Activated naive CD4-positive, alpha-beta T cell treated with anti-CD3 and anti-CD28 coated beads for 36 hours (primary cell): ENCODE results near the gene SORBS1. TPM values are rescaled to one million over a fixed set of nuclear protein-coding genes. Genes with fewer than 3 reads are reported as not detected.

Source experiments
- CTCF ChIA-PET: fragments of 350-600 bp; sonication (Branson Sonifier 250); formaldehyde crosslinking; loops from one replicate; lab custom pipeline; 2021; ENCODE audit warnings: antibody characterized with exemption; lab: Charles Lee
- DNase-seq: peaks from one replicate; pipeline ENCODE4 v3.0.0-alpha.2; 2020
- H3K27ac Mint-ChIP-seq: one replicate; pipeline ENCODE4 v1.8.0; 2021; ENCODE audit warnings: mild to moderate bottlenecking, mixed read lengths
- H3K27me3 Mint-ChIP-seq: one replicate; pipeline ENCODE4 v1.8.0; 2021; ENCODE audit warnings: low read depth, mixed read lengths
- H3K36me3 Mint-ChIP-seq: one replicate; pipeline ENCODE4 v1.8.0; 2021; ENCODE audit warnings: low read depth, mixed read lengths
- H3K4me1 Mint-ChIP-seq: one replicate; pipeline ENCODE4 v1.8.0; 2021; ENCODE audit warnings: low read depth, mixed read lengths
- H3K4me3 Mint-ChIP-seq: one replicate; pipeline ENCODE4 v1.8.0; 2021; ENCODE audit warnings: mild to moderate bottlenecking, moderate library complexity, mixed read lengths
- H3K9me3 Mint-ChIP-seq: one replicate; pipeline ENCODE4 v1.8.0; 2021; ENCODE audit warnings: mixed read lengths
- intact Hi-C: fragments of 100-400 bp; cut with micrococcal nuclease; formaldehyde crosslinking; loops from one replicate; pipeline ENCODE4 v1.15.1; 2023
- total RNA-seq, 2 experiments: library from RNA; stranded (reverse); gene quantifications; one replicate each; pipeline ENCODE4 v1.2.3, GENCODE V29; 2021

SORBS1 gene
- total RNA-seq, 2 experiments from 2014 or later: 0.77 to 0.93 TPM

- peaks cover 2% of the 10 kb centered on the region for H3K36me3 Mint-ChIP-seq
- intact Hi-C loops: no loop called here
- CTCF ChIA-PET: interaction anchor here (1.2 to 2.1 kb wide), 2 partner anchors 26 to 203 kb away, joined by 4 to 13 read pairs; no protein-coding TSS in a partner anchor
Observed at GRCh38 chr10:95400787-95401186, 160.4 kb downstream of the SORBS1 start.

DNA sequence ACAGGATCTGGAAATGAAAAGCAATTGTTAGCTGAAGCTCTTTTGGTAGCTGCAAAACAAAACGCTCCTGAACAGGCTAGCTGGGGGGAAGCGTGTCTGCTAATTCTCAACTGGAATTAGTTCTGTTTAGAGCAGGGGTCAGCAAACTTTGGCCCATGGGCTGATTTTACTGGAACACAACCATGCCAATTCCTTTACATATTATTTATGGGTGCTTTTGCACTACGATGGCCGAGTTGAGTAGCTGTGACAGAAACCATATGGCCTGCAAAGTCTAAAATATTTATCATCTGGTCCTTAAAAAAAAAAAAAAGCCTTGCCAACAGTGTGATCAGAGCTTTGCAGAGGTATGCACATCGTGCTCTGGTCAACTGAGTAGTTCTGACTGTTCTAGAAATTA lies 162.0 kb downstream of the SORBS1 start:
- H3K4me1 Mint-ChIP-seq: no peaks in the 10 kb centered on the region
- no peak overlapping the region for H3K27ac Mint-ChIP-seq
- intact Hi-C loops: no loop called here
- no peaks in the 10 kb centered on the region for H3K9me3 Mint-ChIP-seq
- no peaks in the 10 kb centered on the region for H3K27me3 Mint-ChIP-seq
- H3K36me3 Mint-ChIP-seq: peaks cover 2% of the 10 kb centered on the region
- no peak overlapping the region for H3K4me3 Mint-ChIP-seq
- CTCF ChIA-PET: interaction anchor here (0.6 to 2.1 kb wide), 2 partner anchors 11 to 25 kb away, joined by 5 to 13 read pairs; no protein-coding TSS in a partner anchor
- no peak for DNase-seq

More at GRCh38 chr10:95400787-95401186, 160.4 kb downstream of the SORBS1 start:
- Mint-ChIP-seq H3K27ac (no peak overlapping the region), H3K27me3 (no peaks in the 10 kb centered on the region), H3K4me3 (no peak overlapping the region), H3K9me3 (no peaks in the 10 kb centered on the region), H3K4me1 (no peaks in the 10 kb centered on the region)
- no peak for DNase-seq

DNA sequence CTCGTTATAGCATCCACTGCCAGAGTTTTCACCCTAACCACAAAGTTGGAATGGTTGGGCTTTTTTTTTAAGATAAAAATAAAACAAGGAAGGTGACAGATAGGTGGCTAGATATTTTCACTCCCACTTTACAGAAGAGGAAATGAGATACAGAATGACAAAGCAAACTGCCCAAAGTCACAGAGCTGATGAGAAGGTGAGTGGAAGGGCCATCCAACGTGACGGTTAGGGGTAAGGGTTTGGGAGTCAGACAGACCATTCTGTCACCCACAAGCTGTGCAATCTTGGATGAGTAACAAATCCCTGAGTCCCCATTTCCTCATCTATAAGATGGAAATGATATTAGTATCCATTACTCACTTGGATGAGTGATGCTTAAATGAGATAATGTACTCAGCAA lies 163.4 kb downstream of the SORBS1 start:
- Mint-ChIP-seq H3K9me3 (no peaks in the 10 kb centered on the region), H3K27ac (no peak overlapping the region), H3K36me3 (peaks cover 2% of the 10 kb centered on the region), H3K4me1 (peaks cover 3% of the 10 kb centered on the region), H3K27me3 (no peaks in the 10 kb centered on the region), H3K4me3 (no peak overlapping the region)
- intact Hi-C loops: no loop called here
- CTCF ChIA-PET: interaction anchor here (0.9 to 1.1 kb wide), 2 partner anchors 33 to 55 kb away, joined by 3 to 4 read pairs; no protein-coding TSS in a partner anchor
- DNase-seq: no peak

- CTCF ChIA-PET: no interaction called here
Observed at GRCh38 chr10:95395947-95396449, 165.2 kb downstream of the SORBS1 start.

GRCh38 chr10:95394161-95394880 lies 166.8 kb downstream of the SORBS1 start:
- Mint-ChIP-seq H3K4me3 (no peak overlapping the region), H3K27me3 (no peaks in the 10 kb centered on the region), H3K27ac (no peak overlapping the region), H3K9me3 (no peaks in the 10 kb centered on the region), H3K4me1 (peaks cover 3% of the 10 kb centered on the region), H3K36me3 (peaks cover 2% of the 10 kb centered on the region)
- intact Hi-C loops: no loop called here
- DNase-seq: peak; percentile 22
- CTCF ChIA-PET: interaction anchor here (1.2 kb wide), 1 partner anchor 36 kb away, joined by 4 read pairs; no protein-coding TSS in a partner anchor

More at GRCh38 chr10:95395947-95396449, 165.2 kb downstream of the SORBS1 start:
- no peak overlapping the region for H3K4me3 Mint-ChIP-seq
- H3K27me3 Mint-ChIP-seq: no peaks in the 10 kb centered on the region
- no peak for DNase-seq
- H3K27ac Mint-ChIP-seq: no peak overlapping the region
- H3K36me3 Mint-ChIP-seq: peaks cover 2% of the 10 kb centered on the region
- peaks cover 3% of the 10 kb centered on the region for H3K4me1 Mint-ChIP-seq
- intact Hi-C loops: no loop called here
- H3K9me3 Mint-ChIP-seq: no peaks in the 10 kb centered on the region

- intact Hi-C loops: no loop called here
- DNase-seq: no peak
- Mint-ChIP-seq H3K36me3 (peaks cover 2% of the 10 kb centered on the region), H3K27ac (no peak overlapping the region), H3K9me3 (no peaks in the 10 kb centered on the region), H3K4me1 (peaks cover 3% of the 10 kb centered on the region), H3K27me3 (no peaks in the 10 kb centered on the region), H3K4me3 (no peak overlapping the region)
- CTCF ChIA-PET: interaction anchor here (1.1 kb wide), 1 partner anchor 18 kb away, joined by 3 read pairs; no protein-coding TSS in a partner anchor
Observed at GRCh38 chr10:95392681-95393164, 168.4 kb downstream of the SORBS1 start.

DNA sequence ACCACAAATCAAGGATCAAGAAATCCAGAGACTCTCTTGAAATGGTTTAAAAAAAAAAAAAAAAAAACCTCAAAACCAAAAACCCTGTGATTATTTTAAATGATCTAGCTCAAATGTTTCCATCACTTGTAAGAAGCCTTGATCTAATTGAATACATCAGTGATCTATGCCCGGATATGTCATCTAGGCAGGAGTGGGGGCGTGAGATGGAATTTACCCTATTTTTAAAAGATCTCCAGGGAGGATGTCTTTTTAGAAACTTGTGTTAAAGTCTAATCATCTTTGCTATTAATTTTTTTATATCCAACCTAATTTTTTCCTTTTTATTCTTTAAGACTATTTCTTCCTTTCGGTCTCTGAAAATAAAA lies 169.0 kb downstream of the SORBS1 start:
- Mint-ChIP-seq H3K27me3 (no peaks in the 10 kb centered on the region), H3K9me3 (no peaks in the 10 kb centered on the region), H3K27ac (no peak overlapping the region), H3K36me3 (peaks cover 2% of the 10 kb centered on the region), H3K4me3 (no peak overlapping the region), H3K4me1 (peaks cover 3% of the 10 kb centered on the region)
- CTCF ChIA-PET: interaction anchor here (0.7 to 1.1 kb wide), 2 partner anchors 17 to 625 kb away, joined by 3 read pairs; no protein-coding TSS in a partner anchor
- intact Hi-C loops: no loop called here
- no peak for DNase-seq

- peaks cover 3% of the 10 kb centered on the region for H3K4me1 Mint-ChIP-seq
- DNase-seq: peak; percentile 25
- intact Hi-C loops: no loop called here
- H3K27ac Mint-ChIP-seq: no peak overlapping the region
- CTCF ChIA-PET: interaction anchor here (0.7 to 1.1 kb wide), 2 partner anchors 17 to 625 kb away, joined by 3 read pairs; no protein-coding TSS in a partner anchor
- H3K27me3 Mint-ChIP-seq: no peaks in the 10 kb centered on the region
- H3K9me3 Mint-ChIP-seq: no peaks in the 10 kb centered on the region
- no peak overlapping the region for H3K4me3 Mint-ChIP-seq
- peaks cover 2% of the 10 kb centered on the region for H3K36me3 Mint-ChIP-seq
Observed at GRCh38 chr10:95391581-95392216, 169.5 kb downstream of the SORBS1 start.

- CTCF ChIA-PET: no interaction called here
- Mint-ChIP-seq H3K27ac (no peak overlapping the region), H3K36me3 (peaks cover under 1% of the 10 kb centered on the region), H3K4me1 (peaks cover 3% of the 10 kb centered on the region), H3K27me3 (no peaks in the 10 kb centered on the region), H3K4me3 (no peak overlapping the region), H3K9me3 (no peaks in the 10 kb centered on the region)
- no peak for DNase-seq
- intact Hi-C loops: no loop called here
Observed at GRCh38 chr10:95391164-95391563, 170.0 kb downstream of the SORBS1 start.

DNA sequence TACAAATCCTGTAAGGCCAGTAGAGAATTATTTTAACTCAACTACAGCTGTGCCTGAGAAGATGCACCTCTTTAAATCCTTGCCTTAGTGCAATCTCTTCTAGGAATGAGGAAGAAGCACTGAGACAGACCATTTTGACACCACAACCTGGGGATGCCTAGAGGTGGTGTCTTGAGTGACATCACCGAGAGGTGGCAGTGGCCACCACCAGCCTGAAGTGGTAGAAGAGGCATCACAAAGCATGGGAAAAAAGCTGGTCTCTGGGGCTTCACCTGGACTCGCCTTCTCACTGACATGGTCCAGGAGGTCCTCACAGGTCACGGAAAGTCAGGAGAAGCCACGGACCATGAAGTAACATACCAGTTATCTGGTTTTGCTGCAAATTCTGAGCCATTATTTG lies 171.2 kb downstream of the SORBS1 start:
- no peaks in the 10 kb centered on the region for H3K9me3 Mint-ChIP-seq
- H3K4me3 Mint-ChIP-seq: no peak overlapping the region
- H3K36me3 Mint-ChIP-seq: no peaks in the 10 kb centered on the region
- no peak overlapping the region for H3K27ac Mint-ChIP-seq
- no peak for DNase-seq
- no peaks in the 10 kb centered on the region for H3K27me3 Mint-ChIP-seq
- peaks cover 3% of the 10 kb centered on the region for H3K4me1 Mint-ChIP-seq
- intact Hi-C loops: no loop called here
- CTCF ChIA-PET: interaction anchor here (1.2 to 3.0 kb wide), 2 partner anchors 15 to 56 kb away, joined by 5 to 17 read pairs; no protein-coding TSS in a partner anchor

DNA sequence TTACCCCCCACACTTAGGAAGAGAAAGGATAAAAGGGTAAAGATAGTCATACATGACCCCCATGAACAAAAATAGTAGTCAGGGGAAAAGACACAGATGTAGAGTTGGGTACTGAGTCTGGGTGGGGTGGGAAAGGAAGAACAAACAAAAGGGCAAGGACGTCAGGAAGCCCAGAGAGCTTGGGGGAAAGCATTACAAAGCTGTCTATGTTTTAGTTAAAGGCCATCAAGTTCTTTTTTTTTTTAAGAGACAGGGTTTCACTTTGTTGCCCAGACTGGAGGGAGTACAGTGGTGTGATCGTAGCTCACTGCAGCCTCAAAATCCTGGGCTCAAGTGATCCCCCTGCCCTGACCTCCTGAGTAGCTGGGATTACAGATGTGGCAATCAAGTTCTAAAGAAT lies 172.0 kb downstream of the SORBS1 start:
- Mint-ChIP-seq H3K36me3 (no peaks in the 10 kb centered on the region), H3K9me3 (no peaks in the 10 kb centered on the region), H3K4me3 (no peak overlapping the region), H3K4me1 (peaks cover 5% of the 10 kb centered on the region), H3K27me3 (no peaks in the 10 kb centered on the region), H3K27ac (no peak overlapping the region)
- no peak for DNase-seq
- CTCF ChIA-PET: interaction anchor here (1.2 to 3.0 kb wide), 5 partner anchors 14 to 213 kb away, joined by 3 to 17 read pairs (median 5); no protein-coding TSS in a partner anchor
- intact Hi-C loops: no loop called here

GRCh38 chr10:95388539-95388938 lies 172.6 kb downstream of the SORBS1 start:
- no peaks in the 10 kb centered on the region for H3K27me3 Mint-ChIP-seq
- H3K27ac Mint-ChIP-seq: no peak overlapping the region
- CTCF ChIA-PET: interaction anchor here (1.2 to 3.0 kb wide), 5 partner anchors 13 to 213 kb away, joined by 3 to 17 read pairs (median 5); no protein-coding TSS in a partner anchor
- H3K36me3 Mint-ChIP-seq: no peaks in the 10 kb centered on the region
- DNase-seq: no peak
- intact Hi-C loops: no loop called here
- H3K9me3 Mint-ChIP-seq: no peaks in the 10 kb centered on the region
- H3K4me1 Mint-ChIP-seq: peaks cover 8% of the 10 kb centered on the region
- H3K4me3 Mint-ChIP-seq: no peak overlapping the region
